Liver (tissue), 3 donors: ENCODE data around the gene ARMH1.

Source experiments
- ATF3 ChIP-seq: IDR thresholded peaks from 2 replicates; pipeline ENCODE4 v1.6.1; 2016; ENCODE audit warnings: antibody characterized with exemption
- CTCF ChIP-seq: fragments of 150-350 bp; IDR thresholded peaks from 2 replicates; pipeline ENCODE4 v1.5.1; 2017; ENCODE audit warnings: improper control_type of control experiment, low read depth, low read length; ENCODE audit not compliant: missing input control
- EGR1 ChIP-seq, 2 donors: IDR thresholded peaks; 2 replicates each; pipeline ENCODE4 v1.6.1; 2016 to 2018; ENCODE audit warnings: antibody characterized with exemption in 2 of 2, low read depth in 2 of 2
- FOXA1 ChIP-seq: IDR thresholded peaks from 2 replicates; pipeline ENCODE4 v1.6.1; 2016; ENCODE audit warnings: antibody characterized with exemption
- GABPA ChIP-seq, 2 donors: IDR thresholded peaks in 1 of 2; conservative IDR thresholded peaks in 1 of 2; 2 replicates each; pipeline ENCODE4 v1.6.1; 2016; ENCODE audit warnings: antibody characterized with exemption in 2 of 2, mild to moderate bottlenecking in 1 of 2, moderate library complexity in 1 of 2
- HNF4A ChIP-seq, 2 donors: conservative IDR thresholded peaks; 2 replicates each; pipeline ENCODE4 v1.6.1; 2016; ENCODE audit warnings: antibody characterized with exemption in 2 of 2, mild to moderate bottlenecking in 2 of 2
- RAD21 ChIP-seq, 2 donors: IDR thresholded peaks; 2 replicates each; pipeline ENCODE4 v1.6.1; 2016; ENCODE audit warnings: antibody characterized with exemption in 2 of 2, mild to moderate bottlenecking in 2 of 2
- REST ChIP-seq: IDR thresholded peaks from 2 replicates; pipeline ENCODE4 v1.6.1; 2016; ENCODE audit warnings: antibody characterized with exemption, mild to moderate bottlenecking
- SP1 ChIP-seq: IDR thresholded peaks from 2 replicates; pipeline ENCODE4 v1.6.1; 2018; ENCODE audit warnings: antibody characterized with exemption, mild to moderate bottlenecking
- TAF1 ChIP-seq: conservative IDR thresholded peaks from 2 replicates; pipeline ENCODE4 v1.6.1; 2016; ENCODE audit warnings: antibody characterized with exemption, mild to moderate bottlenecking
- YY1 ChIP-seq: IDR thresholded peaks from 2 replicates; pipeline ENCODE4 v1.6.1; 2016; ENCODE audit warnings: antibody characterized with exemption, mild to moderate bottlenecking
- TF ChIP-seq, protein P1 (sequence below): IDR thresholded peaks from 2 replicates; pipeline ENCODE4 v1.6.1; 2016; ENCODE audit warnings: antibody characterized with exemption
- donor health status: healthy.
- donor health status: healthy.

- TF ChIP-seq CTCF (peak; percentile 7), EGR1 (IDR thresholded peaks at IDR 0.05; ENCODE audit: low read depth in 2 of 2) (peak; percentile 75 to 77), RAD21 (IDR thresholded peaks at IDR 0.05) (no peak), REST (no peak), TAF1 (no peak), GABPA (IDR thresholded peaks at IDR 0.05 in 1 of 2, conservative IDR thresholded peaks at IDR 0.05 in 1 of 2) (peak in 1 of 2 donors; percentile 7), SP1 (no peak), YY1 (peak; percentile 97), ATF3 (no peak), HNF4A (conservative IDR thresholded peaks at IDR 0.05) (peak in 1 of 2 donors; percentile 43), FOXA1 (no peak)
- TF ChIP-seq, protein P1, sequence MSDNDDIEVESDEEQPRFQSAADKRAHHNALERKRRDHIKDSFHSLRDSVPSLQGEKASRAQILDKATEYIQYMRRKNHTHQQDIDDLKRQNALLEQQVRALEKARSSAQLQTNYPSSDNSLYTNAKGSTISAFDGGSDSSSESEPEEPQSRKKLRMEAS, result no peak
These were observed 42.6 kb upstream of the ARMH1 start for GRCh38 chr1:44631647-44632539.
